ENCODE results near the gene LYSMD1. TPM values are rescaled to one million over a fixed set of nuclear protein-coding genes. Genes with fewer than 3 reads are reported as not detected.

LYSMD1 gene
- total and polyA plus RNA-seq, 2 of the 8 experiments (the other 6 are each of a cell fraction or from before 2014, with no cell fraction given), result 2.4 to 6.0 TPM

DNA sequence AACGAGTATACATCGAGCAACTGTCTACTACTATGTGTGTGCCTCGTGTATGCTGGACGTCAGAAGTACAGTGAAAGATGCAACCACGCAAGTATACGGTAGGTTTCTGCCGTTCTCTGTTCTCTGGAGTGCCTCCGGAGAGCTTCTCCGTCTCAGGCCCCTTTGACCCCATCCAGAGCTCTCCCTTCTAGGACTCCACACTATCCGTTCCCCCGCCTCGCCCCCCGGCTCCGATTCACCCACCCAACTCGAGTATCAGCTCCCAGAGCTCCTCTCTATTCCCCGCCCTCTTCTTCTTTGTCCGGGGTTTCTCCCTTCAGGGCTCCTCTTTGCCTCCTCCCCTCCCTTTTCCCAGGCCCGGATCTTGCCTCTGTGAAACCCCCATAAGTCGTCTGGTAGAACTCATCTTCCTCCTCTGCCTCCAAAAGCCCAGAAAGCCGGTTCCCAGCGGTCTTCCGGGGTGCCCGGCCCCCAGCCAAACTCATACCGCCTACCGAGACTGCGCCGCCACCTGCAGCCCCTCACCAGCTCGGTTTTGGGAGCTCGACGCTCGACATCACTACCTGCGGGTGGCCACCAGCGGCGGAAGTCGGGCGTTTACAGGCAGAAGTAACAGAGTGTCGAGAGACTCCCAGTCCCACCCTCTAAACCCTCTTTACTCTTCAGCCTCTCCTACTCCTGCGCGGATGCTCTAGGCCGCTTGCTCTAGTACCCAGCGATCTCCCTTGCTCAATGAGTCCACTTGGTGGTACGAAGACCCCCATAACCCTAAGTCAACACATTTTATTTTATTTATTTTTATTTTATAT, 24.1 kb upstream of the LYSMD1 start, which contains the start of gene VPS72 (continued):
- TF ChIP-seq, protein P1, sequence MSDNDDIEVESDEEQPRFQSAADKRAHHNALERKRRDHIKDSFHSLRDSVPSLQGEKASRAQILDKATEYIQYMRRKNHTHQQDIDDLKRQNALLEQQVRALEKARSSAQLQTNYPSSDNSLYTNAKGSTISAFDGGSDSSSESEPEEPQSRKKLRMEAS (IDR thresholded peaks at IDR 0.05), result peak; percentile 75
- TF ChIP-seq ASH2L (IDR thresholded peaks at IDR 0.05; ENCODE audit: low read length), result peak; percentile 92
- TF ChIP-seq KDM5A (IDR thresholded peaks at IDR 0.05; ENCODE audit: low read length), result no peak; the same call in 1 of the 2 replicates
- TF ChIP-seq PHF8 (conservative IDR thresholded peaks at IDR 0.05; ENCODE audit: low read depth, low read length), result peak; percentile 97
- TF ChIP-seq SP2 (IDR thresholded peaks at IDR 0.05; ENCODE audit: low read length), result no peak
- TF ChIP-seq, protein P2, sequence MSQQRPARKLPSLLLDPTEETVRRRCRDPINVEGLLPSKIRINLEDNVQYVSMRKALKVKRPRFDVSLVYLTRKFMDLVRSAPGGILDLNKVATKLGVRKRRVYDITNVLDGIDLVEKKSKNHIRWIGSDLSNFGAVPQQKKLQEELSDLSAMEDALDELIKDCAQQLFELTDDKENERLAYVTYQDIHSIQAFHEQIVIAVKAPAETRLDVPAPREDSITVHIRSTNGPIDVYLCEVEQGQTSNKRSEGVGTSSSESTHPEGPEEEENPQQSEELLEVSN (IDR thresholded peaks at IDR 0.05), result 0 out of 2 replicates have a peak, but pooled peaks have one; percentile 43
- TF ChIP-seq HDAC6 (IDR thresholded peaks at IDR 0.05; ENCODE audit: low read depth, low read length), result no peak
- TF ChIP-seq CBX8 (IDR thresholded peaks at IDR 0.05; ENCODE audit: borderline replicate concordance, low read depth, low read length), result no peak
- no peak for TF ChIP-seq FOSL1 (IDR thresholded peaks at IDR 0.05; ENCODE audit: insufficient read depth, low read depth, low read length)
- TF ChIP-seq, protein P3, sequence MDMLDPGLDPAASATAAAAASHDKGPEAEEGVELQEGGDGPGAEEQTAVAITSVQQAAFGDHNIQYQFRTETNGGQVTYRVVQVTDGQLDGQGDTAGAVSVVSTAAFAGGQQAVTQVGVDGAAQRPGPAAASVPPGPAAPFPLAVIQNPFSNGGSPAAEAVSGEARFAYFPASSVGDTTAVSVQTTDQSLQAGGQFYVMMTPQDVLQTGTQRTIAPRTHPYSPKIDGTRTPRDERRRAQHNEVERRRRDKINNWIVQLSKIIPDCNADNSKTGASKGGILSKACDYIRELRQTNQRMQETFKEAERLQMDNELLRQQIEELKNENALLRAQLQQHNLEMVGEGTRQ (IDR thresholded peaks at IDR 0.05; ENCODE audit: low read length), result no peak
- no peak for TF ChIP-seq RXRA (IDR thresholded peaks at IDR 0.05; ENCODE audit: insufficient read depth, low read depth, low read length)
- TF ChIP-seq CHD2 (IDR thresholded peaks at IDR 0.05; ENCODE audit: low read length), result no peak
- TF ChIP-seq YY1 (IDR thresholded peaks at IDR 0.05; ENCODE audit: low read depth, low read length), result peak; percentile 83
- TF ChIP-seq SP1 (IDR thresholded peaks at IDR 0.05; ENCODE audit: low read depth, low read length), result peak; percentile 76
- peak; percentile 75 to 89 for TF ChIP-seq POLR2A (IDR thresholded peaks at IDR 0.05; ENCODE audit: control extremely low read depth in 1 of 2, low read depth in 2 of 2, low read length in 2 of 2)
- no peak for TF ChIP-seq BCL11A (IDR thresholded peaks at IDR 0.05; ENCODE audit: low read depth in 2 of 2, low read length in 2 of 2)
- peak; percentile 98 for TF ChIP-seq SRF (IDR thresholded peaks at IDR 0.05; ENCODE audit: low read depth, low read length)
- TF ChIP-seq TCF12 (IDR thresholded peaks at IDR 0.05; ENCODE audit: low read depth, low read length), result no peak
- TF ChIP-seq ATF2 (IDR thresholded peaks at IDR 0.05; ENCODE audit: low read length), result peak; percentile 63; the same call in 1 of the 2 replicates
- no peak for TF ChIP-seq HDAC2 (IDR thresholded peaks at IDR 0.05; ENCODE audit: borderline replicate concordance in 1 of 2, low read depth in 2 of 2, low read length in 2 of 2)
- no peak for TF ChIP-seq KDM1A (IDR thresholded peaks at IDR 0.05; ENCODE audit: borderline replicate concordance, low read length)
